Memory B cell (primary cell): ENCODE measurements around the gene UBR3.
"Not testable (repeated sequence)": the region's sequence is repeated elsewhere in the genome, so short reads cannot be mapped to it uniquely, and the experiment has no call there.

Experiments
- ATAC-seq: fragments of 150-1000 bp; cut with Tn5 transposase; 2 replicates; pipeline ENCODE4 v1.10.0; 2021; ENCODE audit warnings: low read depth, mild to moderate bottlenecking, moderate library complexity
- DNase-seq, 2 donors: peaks; one replicate each; pipeline ENCODE4 v3.0.0; 2022; ENCODE audit warnings: low spot score in 2 of 2
- H3K27ac Mint-ChIP-seq: one replicate; pipeline ENCODE4 v1.8.0; 2022; ENCODE audit warnings: mild to moderate bottlenecking, moderate library complexity, mixed read lengths
- H3K27me3 Mint-ChIP-seq: one replicate; pipeline ENCODE4 v1.8.0; 2022; ENCODE audit warnings: mixed read lengths
- H3K36me3 Mint-ChIP-seq: one replicate; pipeline ENCODE4 v1.8.0; 2022; ENCODE audit warnings: mild to moderate bottlenecking, mixed read lengths
- H3K4me1 Mint-ChIP-seq: one replicate; pipeline ENCODE4 v1.8.0; 2022; ENCODE audit warnings: mixed read lengths
- H3K4me3 Mint-ChIP-seq: one replicate; pipeline ENCODE4 v1.8.0; 2022; ENCODE audit warnings: mild to moderate bottlenecking, moderate library complexity, mixed read lengths
- H3K9me3 Mint-ChIP-seq: one replicate; pipeline ENCODE4 v1.8.0; 2022; ENCODE audit warnings: mixed read lengths

Gene UBR3

DNA sequence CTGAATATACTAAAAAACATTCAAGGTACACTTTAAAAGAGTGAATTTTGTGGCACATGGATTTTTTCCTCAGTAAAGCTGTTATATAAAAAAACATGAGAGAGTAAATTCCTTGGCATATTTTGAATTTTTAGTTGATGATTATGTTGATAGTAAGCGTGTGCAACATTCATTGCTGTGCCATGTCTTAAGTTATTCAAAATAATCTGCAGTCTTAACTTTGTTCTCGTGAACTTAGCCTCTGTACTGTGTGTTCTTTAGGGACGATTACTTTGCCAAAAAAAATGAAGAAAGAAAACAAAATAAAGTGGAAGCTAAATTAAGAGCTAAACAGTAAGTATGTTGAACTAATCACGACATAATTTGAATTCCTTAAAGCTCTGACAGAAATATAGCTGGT is 19.0 kb upstream of the UBR3 start:
- Mint-ChIP-seq H3K27me3 (no peaks in the 10 kb centered on the region), H3K36me3 (peaks cover 25% of the 10 kb centered on the region), H3K4me1 (no peaks in the 10 kb centered on the region), H3K27ac (no peak overlapping the region), H3K9me3 (no peaks in the 10 kb centered on the region), H3K4me3 (no peak overlapping the region)
- no peak for ATAC-seq
- no peak for DNase-seq

DNA sequence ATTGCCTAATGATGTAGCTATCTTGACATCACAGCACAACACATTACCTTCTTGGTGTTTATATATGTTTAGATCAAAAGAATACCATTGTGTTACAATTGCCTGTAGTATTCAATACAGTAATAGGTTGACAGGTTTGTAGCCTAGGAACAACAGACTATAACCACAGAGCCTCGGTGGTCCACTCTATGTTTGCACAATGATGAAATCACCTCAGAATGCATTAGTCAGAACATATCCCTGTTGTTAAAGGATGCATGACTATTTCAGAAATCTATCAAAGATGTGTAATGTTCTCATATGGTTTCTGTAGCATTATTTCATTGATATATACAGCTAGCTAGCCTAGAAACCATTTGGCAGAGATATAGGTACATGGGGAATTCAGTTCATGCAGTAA is 11.4 kb upstream of the UBR3 start:
- Mint-ChIP-seq H3K36me3 (peaks cover 29% of the 10 kb centered on the region), H3K4me3 (no peak overlapping the region), H3K27ac (no peak overlapping the region), H3K9me3 (no peaks in the 10 kb centered on the region), H3K27me3 (no peaks in the 10 kb centered on the region), H3K4me1 (peaks cover 2% of the 10 kb centered on the region)
- DNase-seq = no peak
- no peak for ATAC-seq

DNA sequence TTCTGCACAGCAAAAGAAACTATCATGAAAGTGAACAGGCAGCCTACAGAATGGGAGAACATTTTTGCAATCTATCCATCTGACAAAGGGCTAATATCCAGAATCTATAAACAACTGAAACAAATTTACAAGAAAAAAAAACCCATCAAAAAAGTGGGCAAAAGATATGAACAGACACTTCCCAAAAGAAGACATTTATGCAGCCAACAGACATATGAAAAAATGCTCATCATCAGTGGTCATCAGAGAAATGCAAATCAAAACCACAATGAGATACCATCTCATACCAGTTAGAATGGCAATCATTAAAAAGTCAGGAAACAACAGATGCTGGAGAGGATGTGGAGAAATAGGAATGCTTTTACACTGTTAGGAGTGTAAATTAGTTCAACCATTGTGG is 10.3 kb upstream of the UBR3 start:
- not testable (repeated sequence) for H3K4me3 Mint-ChIP-seq, H3K9me3 Mint-ChIP-seq, ATAC-seq, H3K4me1 Mint-ChIP-seq, H3K27ac Mint-ChIP-seq, H3K27me3 Mint-ChIP-seq, DNase-seq
- peaks cover 25% of the 10 kb centered on the region for H3K36me3 Mint-ChIP-seq

DNA sequence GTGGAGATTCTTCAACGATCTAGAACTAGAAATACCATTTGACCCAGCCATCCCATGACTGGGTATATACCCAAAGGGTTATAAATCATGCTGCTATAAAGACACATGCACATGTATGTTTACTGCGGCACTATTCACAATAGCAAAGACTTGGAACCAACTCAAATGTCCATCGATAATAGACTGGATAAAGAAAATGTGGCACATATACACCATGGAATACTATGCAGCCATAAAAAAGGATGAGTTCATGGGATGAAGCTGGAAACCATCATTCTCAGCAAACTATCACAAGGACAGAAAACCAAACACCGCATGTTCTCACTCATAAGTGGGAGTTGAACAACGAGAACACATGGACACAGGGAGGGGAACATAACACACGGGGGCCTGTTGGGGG is 9.9 kb upstream of the UBR3 start:
- H3K9me3 Mint-ChIP-seq, DNase-seq, H3K27ac Mint-ChIP-seq: not testable (repeated sequence)

DNA sequence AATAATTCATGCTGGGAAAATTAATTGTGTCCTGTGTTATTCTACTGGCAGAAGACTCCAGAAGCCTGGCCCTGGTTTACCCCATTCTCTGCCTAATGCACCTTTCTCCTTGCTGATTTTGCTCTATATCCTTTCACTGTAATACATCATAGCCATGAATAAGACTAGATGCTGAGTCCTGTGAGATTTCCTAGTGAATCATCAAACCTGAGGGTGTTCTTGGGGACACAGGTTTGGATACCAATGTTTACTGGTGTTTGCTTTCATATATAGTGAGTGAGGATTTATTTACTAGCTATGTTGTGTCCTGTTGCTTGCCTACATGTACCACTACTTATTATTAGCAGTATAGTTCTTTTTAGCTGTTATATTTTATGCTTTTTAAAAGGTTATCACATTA is 9.0 kb upstream of the UBR3 start:
- Mint-ChIP-seq H3K36me3 (peaks cover 23% of the 10 kb centered on the region), H3K9me3 (peaks cover 2% of the 10 kb centered on the region), H3K4me3 (no peak overlapping the region), H3K27ac (peak overlapping the region; percentile 68), H3K4me1 (peaks cover 10% of the 10 kb centered on the region), H3K27me3 (no peaks in the 10 kb centered on the region)
- ATAC-seq = no peak
- DNase-seq = no peak

More for the DNA sequence above, 9.9 kb upstream of the UBR3 start:
- H3K4me1 Mint-ChIP-seq, H3K27me3 Mint-ChIP-seq, H3K4me3 Mint-ChIP-seq, ATAC-seq: not testable (repeated sequence)
- peaks cover 25% of the 10 kb centered on the region for H3K36me3 Mint-ChIP-seq

DNA sequence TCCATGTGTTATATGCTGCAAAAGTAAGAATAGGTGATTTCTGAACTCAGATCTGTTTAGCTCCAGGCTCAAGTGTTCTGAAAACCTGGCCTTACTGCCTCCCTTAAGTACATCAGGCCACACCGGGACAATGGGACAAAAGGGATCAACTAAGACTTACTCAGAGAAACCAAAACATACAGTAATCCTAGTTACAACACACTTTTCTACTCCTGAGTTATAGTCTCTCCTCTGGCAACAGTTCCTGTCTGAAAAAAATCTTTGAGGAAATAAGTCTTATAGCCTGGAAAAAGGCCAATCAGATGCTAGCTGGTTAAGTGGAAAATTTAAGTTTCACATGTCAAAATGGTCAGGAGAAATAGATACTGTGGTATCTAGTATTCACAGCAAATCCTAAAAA is 8.1 kb upstream of the UBR3 start:
- H3K9me3 Mint-ChIP-seq = peaks cover 2% of the 10 kb centered on the region
- no peak for DNase-seq
- H3K36me3 Mint-ChIP-seq = peaks cover 23% of the 10 kb centered on the region
- peaks cover 16% of the 10 kb centered on the region for H3K4me1 Mint-ChIP-seq
- H3K27ac Mint-ChIP-seq = peak overlapping the region; percentile 20
- no peak overlapping the region for H3K4me3 Mint-ChIP-seq
- H3K27me3 Mint-ChIP-seq = no peaks in the 10 kb centered on the region
- ATAC-seq = no peak

DNA sequence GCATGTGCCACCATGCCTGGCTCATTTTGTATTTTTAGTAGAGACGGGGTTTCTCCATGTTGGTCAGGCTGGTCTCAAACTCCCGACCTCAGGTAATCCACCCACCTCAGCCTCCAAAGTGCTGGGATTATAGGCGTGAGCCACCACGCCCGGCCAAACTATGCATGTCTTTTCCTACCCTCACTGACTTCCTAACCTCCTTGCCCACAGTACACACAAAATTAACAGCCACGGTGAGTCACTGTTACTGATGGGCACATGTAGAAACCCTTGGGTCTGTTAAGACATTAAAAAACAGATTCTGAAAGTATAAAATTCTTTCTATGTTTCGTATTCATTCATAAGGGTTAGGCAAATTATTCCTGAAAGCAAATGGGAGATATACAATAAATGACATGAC is 7.2 kb upstream of the UBR3 start:
- not testable (repeated sequence) for H3K4me3 Mint-ChIP-seq, ATAC-seq, DNase-seq, H3K9me3 Mint-ChIP-seq, H3K27me3 Mint-ChIP-seq
- Mint-ChIP-seq H3K4me1 (peaks cover 21% of the 10 kb centered on the region), H3K36me3 (peaks cover 21% of the 10 kb centered on the region), H3K27ac (peak overlapping the region; percentile 37)

DNA sequence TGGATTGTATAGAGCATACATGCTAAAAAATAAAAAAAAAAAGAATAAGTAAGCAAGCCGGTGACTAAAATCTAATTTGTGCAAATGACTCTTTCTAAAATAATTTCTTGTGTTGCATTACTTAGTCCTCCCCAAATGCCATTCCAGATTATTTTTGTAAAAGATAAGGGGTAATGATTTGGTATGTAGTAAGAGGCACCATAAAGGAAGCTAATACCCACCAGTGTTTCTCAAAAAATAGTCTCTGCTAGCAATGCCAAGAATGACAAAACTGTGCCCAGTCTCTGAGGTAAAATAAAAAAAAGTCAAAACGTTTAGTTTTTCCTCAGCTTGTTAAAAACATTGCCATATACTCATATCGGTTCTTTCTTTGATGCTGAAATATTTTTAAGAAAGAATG is 5.2 kb upstream of the UBR3 start:
- Mint-ChIP-seq H3K4me1 (peaks cover 28% of the 10 kb centered on the region), H3K27me3 (no peaks in the 10 kb centered on the region), H3K9me3 (peaks cover 2% of the 10 kb centered on the region), H3K4me3 (no peak overlapping the region), H3K36me3 (peaks cover 11% of the 10 kb centered on the region), H3K27ac (peak overlapping the region; percentile 61)
- no peak for ATAC-seq
- DNase-seq = no peak

DNA sequence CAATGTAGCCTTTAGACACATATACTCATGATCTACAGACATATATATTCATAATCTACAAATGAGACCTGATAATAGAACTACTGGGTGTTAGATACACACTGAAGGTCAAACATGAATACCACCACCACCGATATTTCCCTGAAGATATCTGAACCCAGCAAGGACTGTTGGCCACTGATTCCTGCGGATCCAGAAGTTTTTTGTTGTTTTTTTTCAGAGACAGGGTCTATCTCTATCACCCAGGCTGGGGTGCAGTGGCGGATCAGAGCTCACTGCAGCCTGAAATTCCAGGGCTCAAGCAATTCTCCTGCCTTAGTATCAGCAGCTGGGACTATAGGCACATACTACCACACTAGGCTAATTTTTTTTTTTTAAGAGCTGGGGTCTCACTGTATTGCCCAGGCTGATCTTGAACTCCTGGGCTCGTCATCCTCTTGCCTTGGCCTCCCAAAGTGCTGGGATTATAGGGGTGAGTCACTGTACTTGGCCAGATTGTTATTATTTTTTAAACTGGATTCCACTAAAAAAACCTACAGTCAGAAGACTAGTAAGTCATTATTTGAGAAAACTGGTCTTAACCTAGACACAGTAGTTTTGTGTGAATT is 4.4 kb upstream of the UBR3 start:
- peaks cover 5% of the 10 kb centered on the region for H3K36me3 Mint-ChIP-seq
- H3K4me3 Mint-ChIP-seq = peak overlapping the region; percentile 8
- peaks cover 28% of the 10 kb centered on the region for H3K4me1 Mint-ChIP-seq
- ATAC-seq = no peak
- H3K9me3 Mint-ChIP-seq = peaks cover 2% of the 10 kb centered on the region
- DNase-seq = no peak
- H3K27me3 Mint-ChIP-seq = no peaks in the 10 kb centered on the region
- peak overlapping the region; percentile 45 for H3K27ac Mint-ChIP-seq

DNA sequence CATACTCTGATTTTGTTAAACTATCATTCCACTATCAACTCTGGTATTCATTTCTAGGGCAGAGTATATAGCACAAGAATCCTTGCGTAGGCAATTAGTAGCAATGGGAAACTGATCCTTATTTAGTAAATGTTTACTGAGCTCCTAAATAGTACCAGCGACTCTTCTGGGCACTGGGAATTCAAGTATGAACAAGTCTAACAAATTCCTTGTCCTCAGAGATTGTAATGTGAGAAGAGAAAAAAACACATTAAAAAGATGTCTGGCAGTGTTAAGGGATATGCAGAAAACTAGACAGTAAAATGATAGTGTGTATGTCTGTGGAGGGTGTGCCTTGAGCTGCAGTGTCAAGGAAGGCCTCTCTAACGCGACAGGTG is 3.3 kb upstream of the UBR3 start:
- DNase-seq (no peak), ATAC-seq (no peak)
- Mint-ChIP-seq H3K36me3 (peaks cover 4% of the 10 kb centered on the region), H3K27me3 (no peaks in the 10 kb centered on the region), H3K4me1 (peaks cover 38% of the 10 kb centered on the region), H3K4me3 (peak overlapping the region; percentile 94), H3K27ac (peak overlapping the region; percentile 74), H3K9me3 (peaks cover 2% of the 10 kb centered on the region)

DNA sequence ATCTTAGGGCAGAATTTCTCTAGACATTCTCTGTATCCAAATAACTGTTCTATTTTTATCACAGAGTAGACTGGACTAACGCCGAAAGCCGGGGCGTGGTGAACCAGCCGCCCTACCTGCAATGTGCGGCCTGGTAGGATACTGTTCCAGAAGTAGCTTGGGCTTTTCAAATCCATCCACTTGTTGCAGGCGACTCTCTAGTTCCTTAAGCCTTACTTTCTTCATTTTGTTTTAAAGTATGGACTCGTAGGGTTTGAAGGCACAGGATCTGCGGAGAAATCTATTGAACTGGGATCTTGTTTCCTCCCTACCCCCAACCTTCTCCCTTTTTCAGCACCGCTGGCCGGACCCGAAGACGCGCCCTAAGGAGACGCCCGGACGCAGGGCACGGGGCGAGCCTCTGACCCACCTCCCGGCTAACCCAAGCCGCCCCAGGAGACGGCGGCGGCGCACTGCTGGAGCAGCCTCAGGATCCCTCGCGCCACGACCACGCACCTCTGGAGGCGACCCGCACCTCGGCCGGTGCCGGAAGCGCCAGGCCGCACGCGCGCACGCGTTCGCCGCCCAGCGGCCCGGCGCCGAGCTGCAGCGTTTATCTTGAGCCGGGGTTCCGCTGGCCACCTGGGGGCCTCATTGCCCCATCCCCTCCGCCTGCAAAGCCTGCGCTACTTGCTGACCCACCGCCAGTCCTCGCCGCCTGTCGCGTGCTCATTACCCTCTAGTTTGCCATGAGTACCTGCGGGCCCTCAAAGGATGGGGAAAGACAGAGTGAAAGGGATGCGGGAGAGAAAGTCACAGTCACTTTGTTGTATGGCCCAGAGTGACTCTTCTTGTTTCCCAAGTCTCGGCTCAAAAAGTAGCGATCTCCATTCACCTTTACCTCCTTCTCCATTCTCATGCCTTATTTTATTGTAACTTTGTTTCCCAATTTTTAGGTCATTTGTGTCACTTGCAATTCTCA is 2.6 kb upstream of the UBR3 start, which contains the start of gene METTL5:
Gene METTL5 (minus strand): TSS at position 533 of the 961 bp plus-strand sequence. CDS start 308 bp downstream, at position 225.
- peaks cover 2% of the 10 kb centered on the region for H3K9me3 Mint-ChIP-seq
- DNase-seq = peak; percentile 70 to 80
- H3K4me3 Mint-ChIP-seq = peak within 1 kb of the TSS; percentile 94
- H3K36me3 Mint-ChIP-seq = peaks cover 4% of the 10 kb centered on the region
- H3K27me3 Mint-ChIP-seq = no peaks in the 10 kb centered on the region
- H3K4me1 Mint-ChIP-seq = peaks cover 40% of the 10 kb centered on the region
- peak; percentile 66 for ATAC-seq
- peak within 1 kb of the TSS; percentile 74 for H3K27ac Mint-ChIP-seq

DNA sequence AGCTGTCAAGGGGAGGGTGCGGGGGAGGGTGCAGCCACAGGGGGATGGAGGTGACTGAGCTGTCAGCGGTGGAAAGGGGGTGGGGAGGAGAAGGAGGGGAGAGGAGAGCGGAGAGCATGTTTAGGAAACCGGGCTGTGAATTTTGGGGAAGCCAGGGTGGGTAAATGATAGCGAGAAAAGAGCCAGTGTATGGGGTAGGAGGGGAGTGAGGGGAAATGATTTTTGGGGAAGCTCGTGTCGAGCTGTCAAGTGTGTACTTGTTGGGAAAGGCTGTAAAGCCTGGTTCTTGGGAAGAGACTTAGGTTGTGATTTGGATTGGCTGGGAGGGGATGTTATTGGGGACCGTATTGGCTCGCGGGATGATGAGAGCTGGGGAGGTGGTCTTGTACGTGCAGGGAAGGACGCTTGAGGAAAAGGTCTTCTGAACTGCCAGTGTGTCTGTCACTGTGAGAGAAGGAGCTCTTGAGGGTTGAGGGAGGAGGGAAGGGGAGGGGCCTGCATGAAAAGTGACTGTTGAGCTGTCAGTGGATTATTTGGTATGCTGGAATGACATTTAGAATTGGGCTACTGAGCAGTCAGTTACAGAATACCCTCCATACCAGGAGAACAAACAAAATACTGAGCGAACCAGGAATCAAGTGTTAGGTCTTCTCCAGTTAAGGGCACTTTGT is 1.0 kb downstream of the UBR3 start:
- Mint-ChIP-seq H3K9me3 (no peaks in the 10 kb centered on the region), H3K27ac (peak overlapping the region; percentile 94), H3K4me3 (peak overlapping the region; percentile 97), H3K27me3 (no peaks in the 10 kb centered on the region), H3K36me3 (peaks cover 4% of the 10 kb centered on the region), H3K4me1 (peaks cover 42% of the 10 kb centered on the region)
- DNase-seq (no peak), ATAC-seq (no peak)

DNA sequence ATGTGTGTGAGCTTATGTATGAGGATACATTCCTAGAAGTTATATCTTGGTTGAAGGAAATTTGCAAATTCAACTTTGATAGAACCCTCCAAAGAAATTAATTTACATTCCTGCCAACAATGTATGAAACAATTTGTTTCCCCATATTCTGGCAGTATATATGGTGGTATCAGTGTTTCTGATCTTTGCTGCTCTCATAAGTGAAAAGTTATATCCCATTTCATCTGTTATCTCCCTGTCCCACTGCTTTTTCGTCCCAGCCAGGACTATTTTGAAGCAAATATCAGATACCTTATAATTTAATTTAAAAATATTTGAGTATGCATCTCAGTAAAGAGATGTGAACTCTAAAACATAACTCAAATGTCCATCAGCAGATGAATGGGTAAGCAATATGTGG is 7.1 kb downstream of the UBR3 start:
- Mint-ChIP-seq H3K4me3 (no peak overlapping the region), H3K27me3 (no peaks in the 10 kb centered on the region), H3K4me1 (peaks cover 26% of the 10 kb centered on the region), H3K27ac (no peak overlapping the region), H3K9me3 (no peaks in the 10 kb centered on the region), H3K36me3 (peaks cover 2% of the 10 kb centered on the region)
- ATAC-seq (no peak), DNase-seq (no peak)
